Activated CD8-positive, alpha-beta memory T cell treated with anti-CD3 and anti-CD28 coated beads, Interleukin-2, amount 10 ng/mL, durations not matched to agents 7 days and 5 days (primary cell): ENCODE data around the gene ZDHHC12. TPM values are rescaled to one million over a fixed set of nuclear protein-coding genes. Genes with fewer than 3 reads are reported as not detected.

Source experiments
- ATAC-seq: fragments of 150-1000 bp; cut with Tn5 transposase; one replicate; pipeline ENCODE4 v1.10.0; 2021; ENCODE audit warnings: moderate library complexity
- CTCF ChIA-PET: fragments of 350-600 bp; sonication (Branson Sonifier 250); formaldehyde crosslinking; loops from one replicate; lab custom pipeline; 2021; ENCODE audit warnings: antibody characterized with exemption; lab: Charles Lee
- DNase-seq: peaks from one replicate; pipeline ENCODE4 v3.0.0-alpha.2; 2020
- H3K27ac Mint-ChIP-seq: one replicate; pipeline ENCODE4 v1.8.0; 2021; ENCODE audit warnings: mild to moderate bottlenecking, mixed read lengths
- H3K27me3 Mint-ChIP-seq: one replicate; pipeline ENCODE4 v1.8.0; 2021; ENCODE audit warnings: mixed read lengths
- H3K36me3 Mint-ChIP-seq: one replicate; pipeline ENCODE4 v1.8.0; 2021; ENCODE audit warnings: mild to moderate bottlenecking, mixed read lengths
- H3K4me1 Mint-ChIP-seq: one replicate; pipeline ENCODE4 v1.8.0; 2021; ENCODE audit warnings: mixed read lengths
- H3K4me3 Mint-ChIP-seq: one replicate; pipeline ENCODE4 v1.8.0; 2021; ENCODE audit warnings: mild to moderate bottlenecking, moderate library complexity, mixed read lengths
- H3K9me3 Mint-ChIP-seq: one replicate; pipeline ENCODE4 v1.8.0; 2022; ENCODE audit warnings: low read depth, mixed read lengths
- total RNA-seq, 2 experiments: library from RNA; stranded (reverse); gene quantifications; one replicate each; pipeline ENCODE4 v1.2.3, GENCODE V29; 2021

Gene ZDHHC12
- total RNA-seq, 2 experiments from 2014 or later = 67.8 to 90.0 TPM

DNA sequence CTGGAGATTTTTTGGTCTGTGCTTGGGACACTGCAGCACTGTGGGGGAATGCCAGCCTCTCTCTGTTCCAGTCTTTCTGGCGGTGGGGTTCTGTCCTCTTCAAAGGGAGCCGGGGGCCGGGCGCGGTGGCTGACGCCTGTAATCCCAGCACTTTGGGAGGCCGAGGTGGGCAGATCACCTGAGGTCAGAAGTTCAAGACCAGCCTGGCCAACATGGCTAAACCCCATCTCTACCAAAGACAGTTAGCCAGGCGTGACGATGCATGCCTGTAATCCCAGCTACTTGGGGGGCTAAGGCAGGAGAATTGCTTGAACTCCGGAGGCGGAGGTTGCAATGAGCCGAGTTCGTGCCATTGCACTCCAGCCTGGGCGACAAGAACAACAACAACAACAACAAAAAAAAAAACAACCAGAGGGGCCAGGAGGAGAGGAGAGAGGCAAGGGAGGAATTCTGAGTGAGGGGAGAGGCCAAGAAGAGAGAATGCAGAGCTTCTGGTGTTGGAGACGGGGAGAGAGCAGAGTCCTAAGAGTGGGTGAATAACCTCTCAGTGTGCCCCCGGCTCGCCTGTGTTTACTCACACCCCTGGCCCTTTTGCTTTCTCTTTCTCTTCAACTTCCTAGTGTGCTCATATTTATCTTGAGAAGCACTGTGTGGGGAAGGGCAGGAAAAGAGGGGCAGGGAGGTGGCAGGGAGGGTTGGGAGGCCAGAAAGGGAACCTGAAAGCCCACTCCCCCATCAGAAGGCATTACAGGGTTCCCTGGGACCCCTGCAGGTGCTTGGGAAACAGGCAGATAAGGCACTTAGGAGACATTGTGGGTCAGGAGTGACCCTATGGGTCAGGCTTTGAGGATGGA lies 38.1 kb downstream of the ZDHHC12 start:
- peaks cover 12% of the 10 kb centered on the region for H3K36me3 Mint-ChIP-seq
- peaks cover 55% of the 10 kb centered on the region for H3K4me1 Mint-ChIP-seq
- H3K27me3 Mint-ChIP-seq = no peaks in the 10 kb centered on the region
- DNase-seq (peak; percentile 76), ATAC-seq (peak; percentile 28)
- no peaks in the 10 kb centered on the region for H3K9me3 Mint-ChIP-seq
- peak overlapping the region; percentile 99 for H3K4me3 Mint-ChIP-seq
- CTCF ChIA-PET = interaction anchor here (0.8 to 2.5 kb wide), 4 partner anchors 11 to 37 kb away, joined by 3 to 18 read pairs (median 5); partner anchors contain the start of gene PKN3
- H3K27ac Mint-ChIP-seq = peak overlapping the region; percentile 99

- peak; percentile 55 for ATAC-seq
- peak overlapping the region; percentile 99 for H3K27ac Mint-ChIP-seq
- no peaks in the 10 kb centered on the region for H3K27me3 Mint-ChIP-seq
- peaks cover 54% of the 10 kb centered on the region for H3K4me1 Mint-ChIP-seq
- CTCF ChIA-PET = interaction anchor here (0.9 to 2.5 kb wide), 5 partner anchors 12 to 134 kb away, joined by 4 to 18 read pairs (median 5); partner anchors contain the start of genes ENDOG, PKN3 and ZDHHC12
- H3K36me3 Mint-ChIP-seq = peaks cover 7% of the 10 kb centered on the region
- DNase-seq = peak; percentile 91
- H3K4me3 Mint-ChIP-seq = peak overlapping the region; percentile 99
- H3K9me3 Mint-ChIP-seq = no peaks in the 10 kb centered on the region
Observed at GRCh38 chr9:128684325-128685199, 39.4 kb downstream of the ZDHHC12 start.

GRCh38 chr9:128684065-128684324 lies 39.9 kb downstream of the ZDHHC12 start:
- DNase-seq = no peak
- peak overlapping the region; percentile 99 for H3K4me3 Mint-ChIP-seq
- no peaks in the 10 kb centered on the region for H3K9me3 Mint-ChIP-seq
- CTCF ChIA-PET = interaction anchor here (0.9 to 2.5 kb wide), 5 partner anchors 13 to 134 kb away, joined by 4 to 18 read pairs (median 5); partner anchors contain the start of genes ENDOG, PKN3 and ZDHHC12
- no peak for ATAC-seq
- peaks cover 55% of the 10 kb centered on the region for H3K4me1 Mint-ChIP-seq
- H3K36me3 Mint-ChIP-seq = peaks cover 9% of the 10 kb centered on the region
- H3K27me3 Mint-ChIP-seq = no peaks in the 10 kb centered on the region
- peak overlapping the region; percentile 99 for H3K27ac Mint-ChIP-seq

- ATAC-seq (peak; percentile 34), DNase-seq (peak; percentile 70)
- Mint-ChIP-seq H3K4me1 (peaks cover 56% of the 10 kb centered on the region), H3K4me3 (peak overlapping the region; percentile 99), H3K36me3 (peaks cover 9% of the 10 kb centered on the region), H3K9me3 (no peaks in the 10 kb centered on the region), H3K27ac (peak overlapping the region; percentile 99), H3K27me3 (no peaks in the 10 kb centered on the region)
- CTCF ChIA-PET = interaction anchor here (1.9 to 2.5 kb wide), 2 partner anchors 14 to 18 kb away, joined by 5 to 18 read pairs; partner anchors contain the start of gene PKN3
Observed at GRCh38 chr9:128683340-128684064, 40.4 kb downstream of the ZDHHC12 start.

GRCh38 chr9:128677794-128678193 lies 46.1 kb downstream of the ZDHHC12 start:
- Mint-ChIP-seq H3K36me3 (peaks cover 12% of the 10 kb centered on the region), H3K9me3 (no peaks in the 10 kb centered on the region), H3K27me3 (no peaks in the 10 kb centered on the region), H3K4me3 (no peak overlapping the region), H3K27ac (no peak overlapping the region), H3K4me1 (peaks cover 6% of the 10 kb centered on the region)
- CTCF ChIA-PET = interaction anchor here (1.1 to 1.2 kb wide), 2 partner anchors 11 to 21 kb away, joined by 3 read pairs; partner anchors contain the start of genes DYNC2I2 and SET
- ATAC-seq (no peak), DNase-seq (no peak)

- Mint-ChIP-seq H3K27ac (no peak overlapping the region), H3K4me1 (peaks cover 2% of the 10 kb centered on the region), H3K9me3 (no peaks in the 10 kb centered on the region), H3K27me3 (no peaks in the 10 kb centered on the region), H3K4me3 (no peak overlapping the region), H3K36me3 (peaks cover 10% of the 10 kb centered on the region)
- CTCF ChIA-PET = interaction anchor here (0.9 to 1.4 kb wide), 2 partner anchors 12 to 27 kb away, joined by 4 read pairs; no protein-coding TSS in a partner anchor
- ATAC-seq (no peak), DNase-seq (no peak)
Observed at GRCh38 chr9:128675382-128675781, 48.5 kb downstream of the ZDHHC12 start.

Other genes starting within 250 kb of the ZDHHC12 start
- 10 to 100 TPM; 51.0 to 55.7 TPM for gene GLE1, start 219.4 kb downstream of the ZDHHC12 start, total RNA-seq
- 100 to 1,000 TPM; 275 to 315 TPM for gene SPTAN1, start 171.5 kb downstream of the ZDHHC12 start, total RNA-seq
- 10 to 100 TPM; 52.5 to 67.8 TPM for gene DYNC2I2, start 67.3 kb downstream of the ZDHHC12 start, total RNA-seq
- gene SET, start 34.9 kb downstream of the ZDHHC12 start, total RNA-seq = 100 to 1,000 TPM; 436 to 623 TPM
- 1 to 10 TPM; 8.1 to 9.1 TPM for gene PKN3, start 21.6 kb downstream of the ZDHHC12 start, total RNA-seq
- 10 to 100 TPM; 17.7 to 18.2 TPM for gene ZER1, start 47.8 kb upstream of the ZDHHC12 start, total RNA-seq
- gene TBC1D13, start 63.1 kb upstream of the ZDHHC12 start, total RNA-seq = 10 to 100 TPM; 21.5 to 22.2 TPM
- 10 to 100 TPM; 19.0 to 22.3 TPM for gene ENDOG, start 94.4 kb upstream of the ZDHHC12 start, total RNA-seq
- 100 to 1,000 TPM in 1 of 2 experiments, 10 to 100 TPM in 1; 83.3 to 104 TPM for gene SPOUT1, start 105.7 kb upstream of the ZDHHC12 start, total RNA-seq
- gene KYAT1, start 157.8 kb upstream of the ZDHHC12 start, total RNA-seq = 10 to 100 TPM; 12.7 to 20.6 TPM
- 10 to 100 TPM; 25.6 to 26.7 TPM for gene LRRC8A, start 158.0 kb upstream of the ZDHHC12 start, total RNA-seq
- gene PHYHD1, start 196.9 kb upstream of the ZDHHC12 start, total RNA-seq = under 1 TPM; 0.47 to 0.63 TPM
- gene DOLK, start 223.5 kb upstream of the ZDHHC12 start, total RNA-seq = 10 to 100 TPM in 1 of 2 experiments, 1 to 10 TPM in 1; 7.7 to 11.1 TPM
- 100 to 1,000 TPM in 1 of 2 experiments, 10 to 100 TPM in 1; 88.0 to 108 TPM for gene NUP188, start 223.6 kb upstream of the ZDHHC12 start, total RNA-seq